HG02852 (cell line): ENCODE data around the gene RPS18.

Experiments
- ATAC-seq: cut with Tn5 transposase; IDR thresholded peaks from one replicate; pipeline ENCODE4 v1.9.1; 2021; ENCODE audit warnings: mild to moderate bottlenecking, moderate library complexity; ENCODE audit not compliant: unreplicated experiment

The RPS18 gene

DNA sequence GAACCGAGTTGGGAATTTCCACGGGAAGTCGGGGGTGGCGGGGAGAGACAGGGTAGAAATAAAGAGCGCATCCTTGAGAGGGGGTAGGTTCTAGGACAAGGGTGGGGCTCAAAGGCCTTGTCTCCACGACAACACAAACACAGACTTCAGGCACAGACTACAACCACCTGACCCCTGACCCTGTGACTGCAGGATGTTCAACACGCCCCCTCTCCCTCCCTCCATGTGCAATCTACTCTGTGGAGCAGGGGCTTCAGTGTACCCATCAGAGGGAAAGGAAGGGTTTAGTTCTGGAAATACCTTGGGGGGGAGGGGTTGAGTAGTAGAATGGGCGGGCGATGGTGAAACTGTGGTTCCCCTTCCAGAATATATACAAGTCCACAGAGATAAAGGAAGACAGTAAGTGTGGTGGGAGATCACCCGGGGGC lies 42.7 kb downstream of the RPS18 start:
- ATAC-seq: no peak

DNA sequence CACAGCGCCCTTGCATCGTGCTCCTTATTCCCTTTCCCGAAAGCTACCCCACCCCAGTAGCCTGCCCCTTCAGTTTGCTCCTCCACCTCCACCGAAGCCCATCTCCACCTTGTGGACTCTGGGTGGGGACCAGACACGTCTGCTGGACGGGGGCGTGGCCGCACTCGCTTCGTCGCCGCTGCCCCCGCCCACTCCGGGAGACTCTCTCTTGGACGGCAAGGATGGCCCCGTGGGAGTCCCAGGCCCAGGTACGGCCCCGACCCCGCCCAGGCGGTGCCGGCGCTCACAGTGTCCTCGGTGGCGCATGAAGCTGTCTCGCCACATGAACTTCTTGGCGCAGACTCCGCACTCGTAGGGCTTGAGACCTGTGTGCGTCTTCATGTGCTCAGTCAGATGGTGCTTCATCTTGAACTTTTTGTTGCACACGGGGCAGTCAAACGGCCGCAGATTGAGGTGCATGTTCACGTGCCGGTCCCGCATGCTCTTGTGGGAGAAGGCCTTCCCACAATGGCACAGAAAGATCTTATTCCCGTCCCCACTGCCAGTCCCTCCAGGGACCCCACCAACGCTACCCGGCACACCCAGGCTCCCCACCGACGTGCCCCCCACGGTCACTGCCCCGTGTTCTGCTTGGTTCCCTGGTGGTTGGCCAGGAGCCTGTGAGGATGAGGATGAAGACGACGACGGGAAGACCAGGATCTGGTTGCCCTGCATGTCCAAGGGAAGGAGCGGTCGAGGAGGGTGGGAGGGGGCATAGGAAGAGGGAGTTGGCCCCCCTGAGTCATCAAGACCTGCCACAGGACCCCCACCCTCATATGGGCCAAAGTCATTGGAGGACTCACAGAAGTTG lies 43.3 kb downstream of the RPS18 start:
- ATAC-seq: no peak

DNA sequence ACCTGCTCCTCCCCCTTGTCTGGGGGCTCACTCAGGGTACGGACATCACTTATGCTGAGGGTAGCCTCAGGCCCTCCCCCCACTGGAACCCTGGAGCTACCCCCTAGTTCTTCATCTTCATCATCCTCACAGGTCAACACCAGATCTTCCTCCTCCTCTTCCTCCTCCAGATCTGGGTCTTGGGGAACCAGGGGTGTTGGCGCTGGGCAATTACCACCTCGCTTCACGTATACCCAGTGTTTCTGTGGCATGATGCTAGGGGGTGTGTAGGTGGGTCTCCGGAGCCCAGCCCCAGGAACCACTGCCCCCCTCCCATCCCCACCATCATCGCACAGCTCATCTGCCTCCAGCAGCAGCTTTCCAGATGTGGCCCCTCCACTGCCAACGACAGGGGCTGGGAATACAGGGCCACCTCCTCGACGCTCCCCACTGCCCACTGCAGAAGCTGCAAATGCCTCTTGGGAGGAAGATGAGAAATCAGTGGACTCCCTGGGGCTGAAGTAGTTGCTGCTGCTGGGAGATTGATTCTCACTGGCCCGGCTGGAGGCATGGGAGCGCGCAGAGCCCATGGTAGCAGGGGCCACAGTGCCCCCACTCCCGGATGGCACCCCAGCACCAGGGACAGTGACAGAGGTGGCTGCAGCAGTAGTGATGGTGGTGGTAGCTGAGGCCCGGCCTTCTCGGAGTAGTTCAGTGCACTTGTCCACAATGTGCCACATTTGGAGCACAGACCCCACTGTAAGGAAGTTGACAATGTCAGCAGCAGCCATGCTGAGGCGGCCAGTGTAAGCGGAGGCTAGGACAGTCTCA lies 44.1 kb downstream of the RPS18 start:
- ATAC-seq: no peak

DNA sequence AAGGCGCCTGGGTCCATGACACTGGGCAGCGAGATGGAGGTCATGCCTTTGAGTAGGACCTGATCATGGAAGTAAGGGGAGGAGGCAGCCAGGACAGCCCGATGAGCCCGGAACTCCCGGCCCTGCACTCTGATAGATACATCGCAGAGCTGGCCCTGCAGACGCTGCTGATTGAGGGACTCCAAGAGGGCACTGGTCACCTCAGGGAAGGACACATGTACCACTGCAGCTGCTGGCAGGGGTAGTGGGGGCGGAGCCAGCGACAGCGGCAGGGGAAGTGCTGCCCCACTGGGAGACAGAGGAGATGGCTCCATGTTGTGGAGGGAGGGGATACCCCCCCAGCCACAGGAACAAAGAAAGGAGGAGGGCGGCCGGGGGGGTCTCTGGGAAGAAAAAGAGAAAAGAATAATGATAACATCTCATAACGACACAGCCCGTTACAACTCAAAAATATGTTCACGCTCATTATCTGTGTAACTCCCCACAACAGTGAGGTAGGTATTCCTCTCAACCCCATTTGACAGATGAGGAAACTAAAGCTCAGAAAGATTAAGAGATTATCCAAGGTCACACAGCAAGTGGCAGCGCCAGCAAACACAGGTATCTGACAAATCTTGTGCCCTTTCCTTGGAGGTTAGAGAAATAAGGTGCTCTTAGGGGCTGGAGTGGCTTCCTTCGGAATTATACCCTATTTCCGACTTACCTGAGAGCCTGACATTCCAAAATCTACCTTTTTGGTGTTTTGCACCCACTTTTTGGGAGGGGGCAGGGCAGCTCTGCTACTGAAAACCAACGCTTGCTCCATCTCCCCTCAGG lies 44.9 kb downstream of the RPS18 start:
- ATAC-seq: no peak

DNA sequence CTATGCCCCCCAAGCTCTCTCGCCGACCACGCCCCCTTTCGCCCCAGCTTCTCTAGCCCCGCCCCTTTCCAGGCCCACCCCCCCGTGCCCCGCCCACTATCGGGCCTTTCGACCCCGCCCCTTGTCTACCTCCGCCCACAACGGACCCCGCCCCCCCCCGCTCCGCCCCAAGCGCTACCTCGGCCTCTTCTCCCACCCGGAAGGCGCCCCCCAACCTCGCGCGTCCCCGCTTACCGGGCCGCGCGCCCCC lies 45.5 kb downstream of the RPS18 start:
- no peak for ATAC-seq

DNA sequence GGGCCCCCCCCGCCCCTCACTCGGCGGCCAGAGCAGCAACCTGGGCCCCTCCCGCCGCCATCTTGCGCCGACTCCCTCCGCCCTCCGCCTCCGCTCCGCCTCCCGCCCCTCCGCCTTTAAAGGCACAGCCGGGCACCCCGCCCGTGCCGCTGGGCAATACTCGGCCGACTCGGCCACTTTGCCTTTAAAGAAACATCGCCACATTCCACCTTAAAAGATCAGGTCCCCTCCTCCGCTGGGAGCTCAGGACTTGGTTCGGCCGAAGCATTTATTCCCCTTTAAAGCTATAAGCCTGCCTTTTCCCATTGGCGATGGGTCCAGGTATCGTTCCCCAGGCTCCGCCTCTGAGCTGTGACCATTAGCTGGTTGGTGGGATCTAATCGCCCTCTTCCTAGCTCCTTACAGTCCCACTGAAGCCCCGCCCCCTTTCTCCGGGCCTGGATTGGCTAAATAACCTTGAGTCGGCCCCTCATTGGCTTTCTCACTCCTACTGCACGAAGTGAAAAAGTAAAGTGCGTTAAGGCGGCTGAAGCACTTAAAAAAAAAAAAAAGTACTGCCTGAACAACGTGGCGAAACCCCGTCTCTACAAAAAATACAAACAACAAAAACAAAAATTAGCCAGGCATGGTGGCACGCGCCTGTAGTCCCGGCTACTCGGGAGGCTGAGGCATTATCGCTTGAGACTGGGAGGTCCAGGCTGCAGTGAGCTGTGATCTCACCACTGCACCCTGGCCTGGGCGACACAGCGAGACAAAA lies 46.0 kb downstream of the RPS18 start, which contains the start of gene ZBTB22:
Gene ZBTB22, minus strand, starts transcription at position 76 of the 757 bp plus-strand sequence. CDS start 828 bp downstream, outside the sequence.
- peak; percentile 36 for ATAC-seq

DNA sequence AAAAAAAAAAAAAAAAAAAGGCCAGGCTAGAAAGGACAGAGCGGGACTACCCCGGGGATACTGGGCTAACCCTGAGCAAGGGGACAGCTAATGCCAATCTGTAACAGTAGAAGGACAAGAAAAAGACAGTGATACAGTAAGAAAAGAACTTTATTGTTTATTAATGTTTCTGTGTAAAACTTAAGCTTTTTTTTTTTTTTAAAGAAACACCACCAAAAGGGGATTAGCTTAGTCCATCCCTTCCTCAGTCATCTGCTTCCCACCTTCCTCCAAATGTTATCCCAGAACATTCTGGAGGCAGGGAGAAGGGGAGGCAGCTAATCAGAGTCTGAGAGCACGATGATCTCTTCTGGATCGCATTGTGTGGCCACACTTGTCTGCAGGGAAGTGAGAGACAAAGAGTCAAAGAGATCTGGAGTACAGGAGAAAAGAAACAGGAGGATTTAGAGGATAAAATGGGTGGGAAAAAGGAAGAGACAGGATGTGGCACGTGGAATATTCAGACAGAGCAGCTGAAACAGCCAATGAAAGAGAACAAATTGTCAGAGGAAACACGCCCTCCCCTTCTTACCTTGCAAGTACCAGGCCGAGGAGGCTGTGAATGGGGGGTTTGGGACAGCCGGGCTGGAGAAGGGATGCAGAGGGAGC lies 46.7 kb downstream of the RPS18 start:
- ATAC-seq: no peak

DNA sequence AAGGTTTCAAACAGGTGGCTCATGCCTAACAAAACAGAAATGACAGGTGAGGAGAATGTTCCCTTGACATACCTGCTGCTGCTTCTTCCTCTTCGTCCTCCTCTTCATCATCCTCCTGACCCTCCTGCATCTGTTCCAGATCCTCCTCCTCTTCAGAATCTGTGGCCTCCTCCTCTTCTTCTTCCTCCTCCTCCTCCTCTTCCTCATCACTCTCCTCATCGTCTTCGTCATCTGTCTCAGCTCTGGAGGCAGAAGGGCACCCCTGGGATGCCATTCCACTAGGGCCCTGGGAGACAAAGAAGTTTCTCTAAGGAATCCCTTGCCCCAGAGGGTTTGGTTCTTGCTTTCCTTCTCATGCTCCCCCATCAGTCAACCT lies 48.1 kb downstream of the RPS18 start:
- ATAC-seq: no peak

DNA sequence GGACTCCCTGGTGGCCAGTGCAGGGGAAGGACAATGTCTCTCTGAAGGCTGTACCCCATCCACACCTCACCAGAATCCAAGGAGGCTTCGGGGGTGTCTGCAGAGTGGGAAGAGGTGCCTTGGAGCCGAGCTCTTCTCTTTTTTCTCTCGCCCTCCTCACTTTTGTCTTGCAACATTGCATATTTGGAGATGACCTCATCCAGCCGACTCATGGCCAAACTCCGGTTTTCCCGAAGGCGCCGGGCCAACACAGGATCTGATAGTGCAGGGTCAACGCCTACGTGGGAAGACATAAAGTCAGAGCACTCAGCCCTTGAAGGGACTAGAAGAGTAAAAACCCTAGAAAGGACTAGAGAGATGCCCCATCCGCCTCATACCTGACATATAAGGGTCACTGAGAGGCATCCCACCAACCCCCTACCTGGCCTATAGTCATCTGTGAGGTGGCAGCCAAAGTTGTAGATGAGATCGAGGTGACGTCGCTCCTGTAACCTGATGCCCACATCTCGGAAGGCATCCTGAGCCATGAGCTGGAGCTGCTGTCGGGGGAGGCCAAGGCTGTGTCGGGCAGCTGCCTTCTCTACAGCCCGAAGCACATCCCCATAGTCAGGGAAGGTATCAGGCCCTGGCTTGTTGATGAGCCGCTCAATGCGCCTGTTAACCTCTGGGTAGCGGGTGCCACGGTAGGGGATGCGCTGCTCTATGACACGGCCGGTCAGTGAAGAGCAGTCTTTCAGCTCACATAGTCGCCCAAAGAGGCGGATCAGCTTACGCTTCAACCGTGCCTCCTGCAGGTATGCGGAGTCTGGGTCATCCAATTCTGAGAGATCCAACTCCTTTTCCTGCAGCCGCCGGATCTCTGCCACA lies 48.7 kb downstream of the RPS18 start:
- no peak for ATAC-seq

DNA sequence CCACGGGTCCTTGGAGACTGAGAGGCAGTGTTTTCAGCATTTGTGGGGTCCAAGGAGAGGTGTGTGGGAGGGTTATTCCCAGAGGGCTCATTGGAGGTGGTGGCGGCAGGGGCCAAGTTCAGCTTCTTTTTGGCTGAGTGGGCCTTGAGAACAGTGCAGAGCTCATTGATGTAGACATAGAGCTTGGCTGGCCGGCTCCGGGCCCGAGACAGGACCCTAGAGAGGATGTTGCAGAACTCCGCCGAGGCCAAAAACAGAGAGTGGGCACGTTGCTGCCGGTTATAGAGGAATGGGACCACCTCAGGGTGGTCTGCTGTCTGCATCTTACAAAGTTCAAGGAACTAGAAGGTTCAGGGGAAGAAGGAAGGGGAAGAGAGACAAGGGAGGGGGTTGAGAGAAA lies 49.4 kb downstream of the RPS18 start:
- no peak for ATAC-seq

DNA sequence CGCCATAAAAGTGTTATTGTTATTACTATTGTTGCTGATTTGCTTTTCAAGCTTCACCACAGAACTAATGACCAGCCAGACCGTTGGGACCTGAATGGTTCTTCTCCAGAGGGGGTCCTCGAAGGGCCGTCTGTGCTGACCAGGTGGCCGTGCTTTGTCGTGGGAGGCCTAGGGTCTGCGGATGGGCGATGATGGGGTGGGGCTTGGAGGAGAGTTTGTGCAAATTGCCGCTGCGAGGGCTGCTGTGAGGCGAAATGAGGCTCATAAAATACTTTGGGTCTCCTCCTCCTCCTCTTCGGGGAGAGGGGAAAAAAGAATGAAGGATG lies 51.7 kb downstream of the RPS18 start:
- peak; percentile 7 for ATAC-seq

DNA sequence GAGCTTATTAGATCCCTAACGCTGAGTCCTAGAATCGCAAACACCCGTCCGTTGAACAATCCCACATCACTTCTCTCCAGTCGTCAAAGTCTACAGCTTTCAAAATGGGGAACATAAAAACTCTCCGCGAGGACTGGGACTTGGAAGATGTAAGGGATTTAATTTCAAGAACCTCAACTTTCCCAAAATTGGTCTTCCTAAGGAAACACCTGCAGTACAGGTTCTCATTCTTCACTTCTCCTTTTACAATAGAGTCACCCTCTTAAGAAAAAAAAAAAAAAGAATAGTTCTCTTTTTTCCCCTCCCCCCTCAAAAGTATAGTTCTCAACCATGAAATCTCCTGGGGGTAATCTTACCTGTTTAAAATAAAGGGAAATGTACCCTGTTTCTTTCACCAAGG lies 52.2 kb downstream of the RPS18 start:
- ATAC-seq: no peak
